Measurements from ENCODE around the gene AGFG1.

Gene AGFG1

GRCh38 chr2:227460833-227461232 is 11.1 kb upstream of the AGFG1 start:
- intact Hi-C loops (cut with DNase I) = no loop called here
- DNase-seq = no peak

DNA sequence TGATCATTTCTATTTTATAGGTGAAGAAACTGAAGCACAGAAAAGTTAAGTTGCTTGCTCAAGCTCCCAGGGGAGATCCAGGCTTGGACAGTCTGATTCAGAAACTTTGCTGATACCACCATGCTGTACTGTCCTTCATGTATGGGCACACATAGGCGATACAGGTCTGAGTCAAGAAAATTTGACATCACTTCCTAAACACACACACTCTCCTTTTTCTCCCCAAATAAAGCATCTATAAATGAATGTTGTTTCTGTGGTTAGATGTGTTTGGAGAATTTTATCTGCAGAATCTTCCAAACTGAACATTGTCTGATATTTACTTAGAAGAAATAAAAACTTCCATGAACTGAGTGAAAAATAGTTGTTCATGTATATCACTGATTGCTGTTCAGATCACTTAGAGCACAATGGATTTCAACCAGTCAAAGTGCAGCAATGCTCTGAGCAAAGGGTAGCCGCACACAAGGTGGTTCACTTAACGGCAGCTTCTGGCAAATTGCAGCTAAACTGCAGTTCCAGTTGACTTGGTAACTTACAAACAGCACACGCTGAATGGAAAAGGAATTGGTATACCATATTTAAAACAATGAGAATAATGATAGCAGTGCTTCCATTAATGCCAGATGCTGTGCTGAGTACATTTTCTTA is 10.0 kb upstream of the AGFG1 start:
- intact Hi-C loops (cut with DNase I) = no loop called here
- DNase-seq = no peak

DNA sequence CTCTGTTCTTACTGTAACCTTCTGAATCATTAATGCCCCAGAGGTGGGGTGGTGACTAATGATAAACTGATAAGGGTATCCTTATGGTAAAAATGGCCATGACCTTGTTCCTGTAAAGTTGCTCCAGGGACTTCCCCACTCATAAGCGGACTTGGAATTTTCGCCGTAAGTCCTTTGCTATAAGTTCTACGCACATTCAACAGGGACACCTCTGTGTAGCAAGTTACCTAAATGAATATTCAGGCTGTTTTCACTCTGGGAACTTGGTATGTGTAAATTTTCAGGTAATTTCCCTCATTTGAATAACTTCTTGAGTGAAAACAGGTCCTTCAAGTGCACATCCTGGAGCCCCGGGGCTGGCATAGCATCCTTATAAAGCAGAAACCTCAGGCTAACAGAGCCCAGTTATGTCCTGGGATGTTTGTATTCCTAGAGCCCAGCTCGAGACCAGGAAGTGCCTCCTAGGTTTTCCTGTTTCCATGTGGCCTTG is 9.4 kb upstream of the AGFG1 start:
- no peak for DNase-seq
- intact Hi-C loops (cut with DNase I) = no loop called here

DNA sequence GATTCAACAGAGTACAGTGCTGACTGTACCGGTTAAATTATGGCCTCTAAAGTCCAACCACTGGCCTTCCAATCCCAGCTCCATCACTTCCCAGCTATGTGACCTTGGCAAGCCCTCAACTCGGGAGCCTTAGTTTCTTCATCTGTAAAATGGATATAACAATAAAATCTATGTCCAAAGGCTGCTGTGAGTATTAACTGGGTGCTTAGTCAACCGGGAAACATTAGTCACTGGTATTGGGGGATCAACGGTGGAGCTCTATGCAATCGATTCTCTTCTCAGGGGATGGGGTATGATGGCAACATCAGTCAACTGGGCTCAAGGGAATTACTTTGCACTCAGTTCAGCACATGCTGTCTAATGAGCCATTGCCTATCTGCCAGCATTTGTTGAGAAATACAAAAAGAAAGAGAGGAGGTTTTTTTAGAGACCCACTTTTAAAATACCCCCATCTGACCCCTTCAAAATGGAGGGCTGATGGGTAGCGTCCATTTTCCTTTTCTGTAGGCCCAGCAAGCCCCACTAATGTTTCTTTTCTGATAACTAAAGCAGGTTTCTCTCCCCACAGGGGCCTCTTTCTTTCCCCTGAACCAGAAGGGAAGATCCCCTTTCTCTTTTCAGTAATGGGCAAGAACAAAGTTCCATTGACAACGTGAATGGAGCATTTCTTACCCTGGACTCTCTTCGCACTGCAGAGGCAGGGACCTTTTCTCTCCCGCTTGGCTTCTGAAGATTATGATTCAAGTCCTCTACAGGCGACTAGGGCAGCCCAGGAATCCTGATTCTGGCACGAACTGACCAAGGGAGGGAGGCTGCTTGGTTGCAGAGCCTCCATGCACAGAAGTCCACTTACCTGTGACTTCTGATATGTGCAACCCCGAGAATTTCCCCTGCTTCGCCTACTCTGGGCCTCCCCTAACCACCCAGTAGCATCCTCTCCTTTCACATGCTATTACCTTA is 8.7 kb upstream of the AGFG1 start:
- peak in 1 of 42 donors; percentile 21 for DNase-seq
- intact Hi-C loops (cut with DNase I) = no loop called here

DNA sequence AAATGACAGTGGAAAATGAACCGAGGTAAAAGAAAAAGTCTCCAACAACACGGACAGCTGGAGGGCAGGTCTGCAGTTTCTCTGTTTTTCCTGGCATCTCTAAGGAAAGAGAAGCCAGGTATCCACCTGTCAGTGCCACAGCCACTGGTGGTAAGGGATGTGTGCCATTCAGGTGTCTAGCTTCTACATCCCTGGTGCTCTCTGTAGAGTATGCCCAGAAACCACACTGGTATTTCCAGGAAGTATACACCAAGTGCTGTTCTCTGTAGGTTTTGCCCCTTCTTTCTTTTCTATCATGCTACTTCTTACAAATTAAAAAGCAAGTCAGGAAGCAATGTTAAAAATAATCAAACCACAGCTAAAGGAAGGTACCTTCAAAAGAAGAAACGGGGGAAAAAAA is 7.6 kb upstream of the AGFG1 start:
- DNase-seq = no peak
- intact Hi-C loops (cut with DNase I) = no loop called here

GRCh38 chr2:227464851-227465250 is 7.1 kb upstream of the AGFG1 start:
- DNase-seq = no peak
- intact Hi-C loops (cut with DNase I) = no loop called here

DNA sequence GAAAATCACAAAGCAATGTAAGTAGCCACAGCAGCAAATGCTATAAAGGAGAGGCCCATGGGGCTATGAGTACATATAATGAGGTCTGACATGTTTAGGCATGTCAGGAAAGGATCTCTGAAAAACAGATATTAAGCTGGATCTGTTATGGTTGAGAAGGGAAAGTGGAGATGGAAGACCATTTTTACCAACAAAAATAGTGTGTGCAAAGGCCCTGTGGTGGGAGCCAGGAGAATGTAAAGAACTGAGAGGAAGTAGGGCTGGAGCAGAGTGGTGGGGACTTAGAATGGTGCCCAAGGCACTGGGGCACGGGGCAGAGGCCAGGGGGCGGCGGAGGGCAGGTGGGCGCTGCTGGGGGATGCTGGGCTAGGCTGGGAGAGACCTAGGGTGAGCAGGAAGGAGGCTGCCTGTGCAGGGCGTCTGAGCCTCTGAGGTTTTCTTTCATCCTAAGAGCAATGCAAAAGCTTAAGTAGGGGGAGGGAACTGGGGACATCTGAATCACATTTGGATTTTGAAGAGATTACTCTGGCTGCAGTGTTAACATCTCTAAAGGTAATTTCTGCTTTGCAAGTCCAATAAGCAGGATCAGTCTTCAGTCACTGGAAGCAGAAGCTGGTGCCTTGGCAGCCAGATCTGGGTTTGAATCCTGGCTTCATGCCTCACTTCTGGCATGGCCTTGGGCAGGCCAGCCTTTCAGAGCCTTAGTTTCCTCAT is 4.9 kb upstream of the AGFG1 start:
- DNase-seq = no peak
- intact Hi-C loops (cut with DNase I) = no loop called here

GRCh38 chr2:227471412-227471811 is 544 bp upstream of the AGFG1 start:
- intact Hi-C loops (cut with DNase I) = loop anchor here (5.0 kb wide), 1 partner anchor 144 kb away; the partner anchor contains the start of gene MFF
- no peak for DNase-seq

GRCh38 chr2:227472265-227473121 is 537 bp downstream of the AGFG1 start:
- DNase-seq = peak in 38 of 42 donors; percentile 3 to 67 (median 34)
- intact Hi-C loops (cut with DNase I) = loop anchor here (5.0 kb wide), 1 partner anchor 145 kb away; the partner anchor contains the start of gene MFF

- intact Hi-C loops (cut with DNase I) = loop anchor here (5.0 kb wide), 1 partner anchor 146 kb away; the partner anchor contains the start of gene MFF
- no peak for DNase-seq
Measured at GRCh38 chr2:227473122-227473461, 1.1 kb downstream of the AGFG1 start.

GRCh38 chr2:227473806-227474205 is 1.9 kb downstream of the AGFG1 start:
- intact Hi-C loops (cut with DNase I) = loop anchor here (5.0 kb wide), 1 partner anchor 147 kb away; the partner anchor contains the start of gene MFF
- DNase-seq = no peak

GRCh38 chr2:227474410-227474809 is 2.5 kb downstream of the AGFG1 start:
- intact Hi-C loops (cut with DNase I) = loop anchor here (5.0 kb wide), 1 partner anchor 147 kb away; the partner anchor contains the start of gene MFF
- no peak for DNase-seq

GRCh38 chr2:227477291-227477690 is 5.3 kb downstream of the AGFG1 start:
- no peak for DNase-seq
- intact Hi-C loops (cut with DNase I) = no loop called here

GRCh38 chr2:227479865-227480475 is 8.0 kb downstream of the AGFG1 start:
- intact Hi-C loops (cut with DNase I) = no loop called here
- no peak for DNase-seq

DNA sequence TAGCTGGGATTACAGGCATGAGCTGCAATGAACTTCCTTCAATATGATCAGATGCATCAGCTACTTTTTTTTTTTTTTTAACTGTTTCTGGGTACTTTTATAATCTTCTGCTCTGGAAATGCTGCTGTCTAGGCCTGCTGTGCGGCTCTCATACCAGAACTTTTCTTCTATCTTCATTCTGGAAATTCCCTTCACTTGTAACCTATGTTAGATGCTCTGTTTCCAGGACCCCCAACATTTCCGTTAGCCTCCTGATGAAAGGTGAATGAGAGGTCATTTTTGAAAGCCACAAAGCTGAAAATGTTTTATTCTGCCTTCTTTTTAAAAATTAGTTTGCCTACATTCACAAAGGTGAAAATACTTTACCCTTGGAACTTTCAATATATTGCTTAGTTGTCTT is 8.6 kb downstream of the AGFG1 start:
- no peak for DNase-seq
- intact Hi-C loops (cut with DNase I) = no loop called here

DNA sequence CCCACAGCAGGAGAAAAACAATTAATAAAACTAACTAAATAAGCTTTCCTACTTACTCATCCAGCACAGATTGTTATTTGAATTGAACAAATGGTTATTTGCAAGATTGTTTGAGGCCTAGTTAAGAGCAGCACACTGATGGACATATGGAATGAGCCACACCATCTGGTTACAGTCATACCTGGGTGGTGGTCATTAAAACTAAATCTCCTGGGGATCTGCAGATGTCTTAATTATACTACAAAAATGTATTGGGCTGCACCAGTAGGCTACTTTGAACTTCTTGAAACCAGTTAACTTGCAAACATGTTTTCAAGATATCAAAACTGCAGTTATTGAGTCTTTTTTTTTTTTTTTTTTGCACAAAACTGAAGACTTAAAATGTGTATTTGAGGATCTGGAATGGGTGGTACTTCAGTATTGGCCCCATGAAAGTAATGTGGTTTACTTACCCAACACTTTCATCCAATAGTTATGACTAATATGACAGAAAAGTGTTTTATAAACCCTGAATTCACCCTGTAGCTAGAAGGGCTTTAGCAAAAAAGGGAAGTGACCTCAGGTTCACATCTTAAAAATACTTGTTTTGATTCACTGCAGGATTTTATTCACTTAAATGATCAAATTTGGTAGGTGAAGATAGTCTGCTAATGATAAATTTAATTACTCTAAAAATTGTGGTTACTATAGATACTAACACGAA is 10.8 kb downstream of the AGFG1 start:
- no peak for DNase-seq
- intact Hi-C loops (cut with DNase I) = no loop called here

GRCh38 chr2:227485429-227485828 is 13.5 kb downstream of the AGFG1 start:
- intact Hi-C loops (cut with DNase I) = no loop called here
- no peak for DNase-seq

GRCh38 chr2:227486688-227487087 is 14.7 kb downstream of the AGFG1 start:
- DNase-seq = no peak
- intact Hi-C loops (cut with DNase I) = no loop called here
